GM12874 (cell line): Measurements from ENCODE around the gene CAMTA1.

ENCODE experiments used
- TF ChIP-seq, protein P1 (sequence below): IDR thresholded peaks from 2 replicates; pipeline ENCODE4 v1.5.1; 2011; ENCODE audit warnings: low read depth, mild to moderate bottlenecking, control low read depth, low read length, moderate library complexity; ENCODE audit not compliant: insufficient read depth

CAMTA1 gene

DNA sequence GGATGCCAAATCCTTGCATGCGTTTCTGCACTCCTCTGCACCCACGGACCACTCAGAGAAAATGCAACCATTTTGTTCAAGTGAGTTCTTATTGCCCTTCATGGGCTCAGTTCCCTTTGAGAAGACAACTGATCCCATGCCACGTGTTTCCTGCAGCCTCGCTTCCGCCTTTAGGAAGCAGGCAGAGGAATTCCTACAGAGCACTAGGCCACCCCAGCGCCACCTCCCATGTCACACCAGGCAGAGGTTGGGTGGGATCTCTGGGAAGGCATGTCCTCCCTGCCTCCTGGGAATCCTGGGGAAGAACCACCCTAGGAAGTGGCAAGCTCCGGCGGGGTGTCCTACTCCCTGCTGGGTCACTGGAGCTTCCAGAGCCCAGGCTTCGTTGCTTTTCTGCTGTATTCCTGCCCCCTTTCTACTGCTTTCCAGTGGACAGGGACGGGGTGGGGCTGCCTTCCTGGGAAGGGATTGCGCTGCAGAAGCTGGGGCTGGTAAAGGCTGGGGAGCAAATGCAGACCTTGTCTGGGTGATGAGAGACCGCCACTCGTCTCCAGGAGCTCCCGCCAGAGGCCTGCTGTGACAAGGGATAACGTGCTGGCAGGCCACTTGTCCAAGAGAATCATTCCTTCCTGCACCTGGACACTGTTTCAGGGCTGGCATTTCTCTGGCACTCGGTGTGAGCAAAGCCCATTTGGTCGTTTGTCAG, 507.6 kb downstream of the CAMTA1 start:
- TF ChIP-seq, protein P1, sequence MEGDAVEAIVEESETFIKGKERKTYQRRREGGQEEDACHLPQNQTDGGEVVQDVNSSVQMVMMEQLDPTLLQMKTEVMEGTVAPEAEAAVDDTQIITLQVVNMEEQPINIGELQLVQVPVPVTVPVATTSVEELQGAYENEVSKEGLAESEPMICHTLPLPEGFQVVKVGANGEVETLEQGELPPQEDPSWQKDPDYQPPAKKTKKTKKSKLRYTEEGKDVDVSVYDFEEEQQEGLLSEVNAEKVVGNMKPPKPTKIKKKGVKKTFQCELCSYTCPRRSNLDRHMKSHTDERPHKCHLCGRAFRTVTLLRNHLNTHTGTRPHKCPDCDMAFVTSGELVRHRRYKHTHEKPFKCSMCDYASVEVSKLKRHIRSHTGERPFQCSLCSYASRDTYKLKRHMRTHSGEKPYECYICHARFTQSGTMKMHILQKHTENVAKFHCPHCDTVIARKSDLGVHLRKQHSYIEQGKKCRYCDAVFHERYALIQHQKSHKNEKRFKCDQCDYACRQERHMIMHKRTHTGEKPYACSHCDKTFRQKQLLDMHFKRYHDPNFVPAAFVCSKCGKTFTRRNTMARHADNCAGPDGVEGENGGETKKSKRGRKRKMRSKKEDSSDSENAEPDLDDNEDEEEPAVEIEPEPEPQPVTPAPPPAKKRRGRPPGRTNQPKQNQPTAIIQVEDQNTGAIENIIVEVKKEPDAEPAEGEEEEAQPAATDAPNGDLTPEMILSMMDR: no peak

GRCh38 chr1:7293702-7294629, 508.7 kb downstream of the CAMTA1 start:
- TF ChIP-seq, protein P1: no peak

- TF ChIP-seq, protein P1: no peak
These were observed 509.4 kb downstream of the CAMTA1 start for GRCh38 chr1:7294636-7295035.

DNA sequence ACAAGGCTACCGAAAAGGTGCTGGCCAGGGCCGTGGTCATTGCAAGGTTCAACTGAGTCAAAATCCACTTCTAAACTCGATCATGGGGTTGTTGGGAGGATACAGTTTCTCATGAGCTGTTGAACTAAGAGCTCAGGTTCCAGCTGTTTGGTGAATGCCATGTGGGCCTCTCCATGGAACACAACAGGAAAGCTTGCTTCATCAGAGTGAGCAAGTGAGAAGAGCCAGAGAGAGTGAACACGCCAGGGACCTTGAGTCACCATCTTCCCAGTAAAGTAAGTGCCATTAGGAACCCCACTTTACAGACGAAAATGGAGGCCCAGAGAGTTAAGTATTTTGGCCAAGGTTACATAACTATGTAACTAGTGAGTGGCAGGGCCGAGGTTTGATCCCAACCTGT, 510.7 kb downstream of the CAMTA1 start:
- TF ChIP-seq, protein P1: no peak

DNA sequence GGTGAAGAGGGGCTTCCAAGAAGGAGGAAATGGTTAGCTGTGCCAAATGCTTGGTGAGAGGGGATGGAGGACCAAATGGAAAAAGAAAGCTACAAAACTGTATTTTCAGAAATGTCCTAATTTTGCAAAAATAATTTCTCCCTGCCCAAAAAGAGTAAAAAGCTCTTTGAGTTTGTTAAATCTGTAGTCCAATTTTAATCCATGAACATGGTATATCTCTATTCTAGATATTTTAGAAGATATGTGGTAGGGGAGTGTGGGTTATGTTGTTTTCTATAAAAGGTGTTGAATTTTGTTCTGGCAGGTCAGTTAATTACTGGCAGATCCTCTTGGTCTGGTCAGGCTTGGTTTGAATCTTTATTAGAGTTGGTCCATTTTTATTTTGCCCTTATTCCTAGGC, 511.7 kb downstream of the CAMTA1 start:
- TF ChIP-seq, protein P1: no peak

GRCh38 chr1:7298145-7298544, 512.9 kb downstream of the CAMTA1 start:
- TF ChIP-seq, protein P1: no peak

GRCh38 chr1:7298749-7299151, 513.5 kb downstream of the CAMTA1 start:
- TF ChIP-seq, protein P1: no peak
